ENCODE data around the gene RBM4B. TPM values are rescaled to one million over a fixed set of nuclear protein-coding genes. Genes with fewer than 3 reads are reported as not detected.

Gene RBM4B
- total RNA-seq, 4 donors from 2014 or later = 4.5 to 11.7 (median 6.5) TPM

DNA sequence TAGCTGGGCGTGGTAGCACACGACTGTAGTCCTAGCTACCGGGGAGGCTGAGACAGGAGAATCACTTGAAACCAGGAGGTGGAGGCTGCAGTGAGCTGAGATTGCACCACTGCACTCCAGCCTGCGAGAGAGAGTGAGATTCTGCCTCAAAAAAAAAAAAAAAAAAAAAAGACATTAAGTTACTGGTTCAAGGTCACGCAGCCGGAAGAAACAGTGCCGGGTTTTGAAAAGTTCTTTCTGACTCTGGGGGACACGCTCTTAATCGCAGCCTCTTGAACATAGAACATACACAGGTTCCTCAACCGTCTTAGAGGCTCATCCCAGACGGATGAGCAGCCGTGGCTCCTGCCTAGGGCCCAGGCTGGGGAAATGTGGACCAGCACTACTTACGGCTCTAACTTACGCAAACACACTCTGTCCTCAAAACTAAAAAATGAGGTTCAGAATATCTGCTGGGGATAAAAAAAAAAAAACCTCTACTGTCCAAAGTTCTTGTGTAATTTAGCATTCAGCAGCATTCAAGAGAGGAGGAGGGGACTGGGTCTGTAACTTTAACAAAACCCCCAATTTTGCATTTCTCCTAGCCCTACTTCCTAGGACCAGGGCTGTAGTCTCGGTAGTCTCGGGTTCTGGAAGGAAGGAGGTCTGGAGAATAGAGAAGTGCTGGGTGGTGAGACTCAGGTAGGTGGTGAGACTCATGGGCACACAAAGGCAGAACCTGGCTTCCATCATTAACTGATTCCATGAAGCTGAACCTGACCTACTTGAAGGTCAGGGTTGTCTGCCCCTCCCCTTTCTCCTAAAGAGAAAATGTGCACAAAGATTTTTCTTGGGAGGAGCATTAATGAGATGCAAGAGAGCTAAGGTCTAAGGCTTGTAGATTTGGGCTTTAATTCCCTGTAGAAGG lies 45.3 kb upstream of the RBM4B start:
- H3K27ac ChIP-seq = no peak overlapping the region
- no peak for ATAC-seq
- H3K4me3 ChIP-seq = no peak overlapping the region
- H3K27me3 ChIP-seq = peaks cover 18 to 29% (median 19%) of the 10 kb centered on the region in 3 donors
- TF ChIP-seq CTCF (IDR thresholded peaks at IDR 0.05 in 4 of 5, conservative IDR thresholded peaks at IDR 0.05 in 1 of 5) (no peak), POLR2A (IDR thresholded peaks at IDR 0.05) (no peak)
- in situ Hi-C loops (cut with MboI; ENCODE audit: low sequenced_read_pairs in 4 of 4) (no loop called here), intact Hi-C loops (cut with DNase I; ENCODE audit: low total_unique reads) (no loop called here)
- no peaks in the 10 kb centered on the region for H3K9me3 ChIP-seq
- no peaks in the 10 kb centered on the region for H3K4me1 ChIP-seq
- DNase-seq = no peak
- H3K36me3 ChIP-seq = no peaks in the 10 kb centered on the region

GRCh38 chr11:66721939-66722338 lies 44.3 kb upstream of the RBM4B start:
- Histone ChIP-seq H3K36me3 (no peaks in the 10 kb centered on the region), H3K27me3 (peaks cover 13 to 23% (median 13%) of the 10 kb centered on the region in 3 donors), H3K4me1 (no peaks in the 10 kb centered on the region), H3K4me3 (no peak overlapping the region), H3K27ac (no peak overlapping the region), H3K9me3 (no peaks in the 10 kb centered on the region)
- intact Hi-C loops (cut with DNase I; ENCODE audit: low total_unique reads) (no loop called here), in situ Hi-C loops (cut with MboI; ENCODE audit: low sequenced_read_pairs in 4 of 4) (no loop called here)
- DNase-seq = no peak
- no peak for ATAC-seq
- TF ChIP-seq POLR2A (IDR thresholded peaks at IDR 0.05) (no peak), CTCF (IDR thresholded peaks at IDR 0.05 in 4 of 5, conservative IDR thresholded peaks at IDR 0.05 in 1 of 5) (no peak)

GRCh38 chr11:66720899-66721470 lies 43.3 kb upstream of the RBM4B start:
- no peak for TF ChIP-seq CTCF (IDR thresholded peaks at IDR 0.05 in 4 of 5, conservative IDR thresholded peaks at IDR 0.05 in 1 of 5)
- no peak for TF ChIP-seq POLR2A (IDR thresholded peaks at IDR 0.05)
- H3K36me3 ChIP-seq = no peaks in the 10 kb centered on the region
- peaks cover 4 to 14% (median 5%) of the 10 kb centered on the region in 3 donors for H3K27me3 ChIP-seq
- no peak overlapping the region for H3K4me3 ChIP-seq
- in situ Hi-C loops (cut with MboI; ENCODE audit: low sequenced_read_pairs in 4 of 4) = no loop called here
- no peak for DNase-seq
- no peaks in the 10 kb centered on the region for H3K9me3 ChIP-seq
- no peaks in the 10 kb centered on the region for H3K4me1 ChIP-seq
- no peak overlapping the region for H3K27ac ChIP-seq
- ATAC-seq = no peak
- intact Hi-C loops (cut with DNase I; ENCODE audit: low total_unique reads) = no loop called here

DNA sequence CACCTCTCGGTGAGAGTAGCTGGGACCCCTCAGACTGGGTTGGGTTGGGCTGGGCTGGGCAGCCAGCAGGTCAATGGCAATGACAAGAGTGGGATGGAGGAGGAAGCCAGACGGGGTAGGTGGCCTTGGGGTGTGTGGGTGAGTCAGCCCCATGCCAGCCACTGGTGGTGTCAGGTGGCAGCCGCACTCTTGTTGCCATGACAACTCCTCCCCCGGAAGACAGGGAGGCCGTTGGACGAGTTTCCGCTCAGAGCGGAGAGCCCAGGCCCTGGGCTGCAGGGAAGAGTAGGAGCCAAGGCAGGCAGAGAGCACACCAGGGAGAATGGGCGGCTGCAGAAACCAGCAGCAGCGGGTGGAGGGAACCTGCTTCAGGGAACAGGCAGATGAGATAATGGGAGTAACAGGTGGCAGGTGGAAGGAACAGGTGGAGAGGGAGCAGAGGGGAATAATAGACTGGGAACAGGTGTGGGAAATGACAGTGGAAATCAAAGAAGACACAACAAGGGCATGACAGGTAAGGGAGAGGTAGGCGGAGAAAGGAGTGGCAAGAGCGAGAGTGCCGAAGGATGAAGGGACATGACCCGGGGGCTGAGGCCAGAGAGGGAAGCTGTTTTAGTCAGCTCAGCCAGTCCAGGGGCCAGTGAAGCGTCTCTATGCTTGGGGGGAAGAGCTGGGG lies 42.7 kb upstream of the RBM4B start:
- H3K27me3 ChIP-seq = peaks cover 0 to 8% (median under 1%) of the 10 kb centered on the region in 3 donors
- ATAC-seq (no peak), DNase-seq (no peak)
- no peak overlapping the region for H3K4me3 ChIP-seq
- in situ Hi-C loops (cut with MboI; ENCODE audit: low sequenced_read_pairs in 4 of 4) = no loop called here
- H3K27ac ChIP-seq = no peak overlapping the region
- intact Hi-C loops (cut with DNase I; ENCODE audit: low total_unique reads) = no loop called here
- TF ChIP-seq POLR2A (IDR thresholded peaks at IDR 0.05) (no peak), CTCF (IDR thresholded peaks at IDR 0.05 in 4 of 5, conservative IDR thresholded peaks at IDR 0.05 in 1 of 5) (no peak)
- no peaks in the 10 kb centered on the region for H3K4me1 ChIP-seq
- no peaks in the 10 kb centered on the region for H3K36me3 ChIP-seq
- no peaks in the 10 kb centered on the region for H3K9me3 ChIP-seq
